Stimulated activated CD8-positive, alpha-beta memory T cell treated with anti-CD3 and anti-CD28 coated beads, Interleukin-7, amount 100 ng/mL, for 24 hours (primary cell): ENCODE measurements around the gene GAB1.

Source experiments
- DNase-seq: peaks from one replicate; pipeline ENCODE4 v3.0.0-alpha.2; 2020; ENCODE audit warnings: low read depth

GAB1 gene

DNA sequence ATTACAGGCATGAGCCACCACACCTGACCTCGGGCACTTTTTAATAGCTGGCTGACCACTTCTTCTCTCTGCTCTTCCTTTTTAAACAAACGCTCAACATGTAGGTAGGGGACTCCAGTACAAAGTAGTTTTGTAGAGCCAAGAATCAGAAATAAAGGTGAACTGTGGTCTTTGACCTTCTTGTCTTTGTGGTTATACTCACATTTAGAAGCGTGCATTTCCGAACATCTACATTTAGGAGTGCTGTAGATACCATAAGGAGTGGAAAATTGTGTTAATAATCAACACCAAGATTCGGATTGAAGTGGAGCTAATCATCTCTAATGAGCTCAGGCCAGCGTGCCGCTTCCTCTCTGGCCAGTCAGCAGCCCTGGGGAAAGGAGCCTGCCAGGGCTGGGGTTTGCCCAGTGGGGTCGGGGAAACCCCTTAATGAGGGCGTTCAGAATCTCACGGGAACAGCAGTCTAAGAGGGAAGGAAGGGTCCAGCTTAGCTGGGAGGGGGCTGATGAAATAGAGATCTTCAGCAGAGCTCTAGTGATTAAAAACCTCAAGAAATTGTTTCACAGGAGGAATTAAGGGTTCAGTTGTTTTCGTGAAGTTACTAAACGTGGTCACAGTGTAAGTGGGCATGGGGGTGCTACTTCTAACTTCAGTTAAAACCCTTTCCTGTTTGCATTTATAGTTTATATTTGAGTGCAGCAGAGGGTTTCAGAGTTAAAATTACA, 81.2 kb downstream of the GAB1 start:
- no peak for DNase-seq

DNA sequence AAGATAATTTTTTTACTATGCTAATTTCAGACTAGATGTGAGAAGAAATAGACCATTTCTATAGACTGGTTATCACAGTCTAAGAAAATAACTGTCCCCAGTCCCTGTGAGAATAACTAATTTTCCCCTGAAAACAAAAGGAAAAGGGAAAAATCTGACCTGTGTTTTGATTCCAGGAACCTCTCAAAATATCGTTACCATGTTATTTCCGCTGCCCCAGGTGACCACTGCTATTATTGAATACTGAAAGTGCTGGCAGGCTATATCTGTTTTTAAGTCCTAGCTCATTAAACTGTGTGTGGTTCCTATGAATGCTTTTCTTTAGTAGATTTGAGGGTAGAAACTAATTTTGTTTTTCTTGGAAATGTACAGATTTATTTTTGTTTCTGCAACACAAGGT, 83.6 kb downstream of the GAB1 start:
- no peak for DNase-seq

DNA sequence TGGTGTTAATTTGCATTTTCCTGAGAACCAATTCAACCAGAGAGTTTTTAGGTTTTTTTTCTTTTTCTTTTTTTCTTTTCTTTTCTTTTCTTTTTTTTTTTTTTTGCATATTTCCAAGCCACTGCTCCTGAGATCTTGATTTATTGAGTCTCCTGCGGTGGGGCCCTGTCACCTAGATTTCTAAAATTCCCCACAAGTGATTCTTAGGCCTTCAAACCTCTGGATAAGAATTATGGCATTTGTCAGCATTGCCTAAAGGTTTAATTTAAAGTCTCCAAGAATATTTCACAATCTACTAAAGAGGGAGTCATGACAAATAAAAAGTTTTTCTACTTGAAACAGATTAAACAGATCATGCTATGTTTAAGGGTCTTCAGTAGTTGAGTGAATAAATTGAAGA, 84.9 kb downstream of the GAB1 start:
- DNase-seq, result no peak

DNA sequence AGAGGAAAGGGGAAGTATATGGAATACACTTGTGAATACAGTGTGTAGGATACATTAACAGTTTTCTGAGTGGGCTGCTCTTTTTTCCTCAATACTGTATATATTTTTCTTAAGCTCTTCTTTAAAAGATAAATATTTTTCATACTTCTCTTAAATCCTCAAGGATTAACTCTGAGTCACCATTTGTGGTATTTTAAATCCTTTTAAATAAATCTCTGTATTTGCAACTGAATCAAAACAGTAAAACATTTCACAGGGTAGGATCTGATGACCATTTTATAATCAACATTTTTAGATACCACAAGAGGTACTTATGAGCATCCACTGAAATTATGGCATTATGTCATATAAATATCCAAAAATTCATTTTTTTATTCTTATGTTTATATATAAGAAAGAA, 87.6 kb downstream of the GAB1 start:
- no peak for DNase-seq

DNA sequence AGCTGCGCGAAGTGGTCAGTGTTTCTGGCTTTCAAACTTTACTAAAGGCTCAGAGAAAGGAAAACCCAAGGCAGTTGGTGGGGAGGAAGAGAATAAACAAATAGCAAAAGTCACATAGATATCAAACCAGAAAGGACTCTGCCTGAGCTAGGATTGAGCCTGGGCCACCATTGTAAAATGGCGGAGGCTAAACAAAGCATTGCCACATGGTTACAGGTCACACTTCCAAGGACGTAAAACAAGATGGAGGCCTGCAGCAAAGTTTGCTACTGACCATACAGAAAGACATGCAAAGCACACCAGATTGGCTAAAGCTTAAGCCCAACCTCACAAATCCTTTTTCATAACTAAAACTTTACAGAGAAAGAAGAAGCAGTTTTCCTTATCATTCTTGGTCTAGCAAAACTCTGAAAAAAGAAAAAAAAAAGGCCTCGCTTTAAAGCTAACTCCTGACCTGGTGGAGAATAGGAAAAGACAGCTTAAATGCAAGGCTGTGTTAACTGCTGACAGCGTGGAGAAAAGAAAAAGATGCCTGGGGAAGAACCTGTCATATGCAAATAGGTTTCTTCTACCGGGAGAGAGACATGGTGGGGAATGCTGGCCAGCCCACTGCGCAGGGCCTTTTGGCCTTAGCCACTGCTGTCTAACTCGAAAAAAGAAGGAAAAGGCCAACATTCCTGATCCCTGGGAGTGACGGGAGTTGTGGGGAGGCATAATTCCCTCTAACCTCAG, 95.0 kb downstream of the GAB1 start:
- no peak for DNase-seq

DNA sequence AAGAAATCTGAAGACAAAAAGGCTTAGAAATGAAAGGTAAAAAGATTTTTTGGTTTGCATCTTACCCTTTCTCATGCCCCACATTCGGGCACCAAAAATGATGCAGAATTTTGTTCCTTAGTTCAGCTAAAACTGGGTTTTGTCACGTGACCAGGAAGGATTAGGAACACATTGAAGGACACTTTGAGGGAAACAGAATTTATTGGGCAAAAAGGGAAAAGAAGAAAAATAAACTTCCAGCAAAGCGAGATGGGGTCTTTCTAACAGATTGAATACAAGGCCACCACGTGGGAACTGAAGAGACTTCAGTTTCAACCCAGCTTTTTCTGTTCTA, 95.5 kb downstream of the GAB1 start:
- no peak for DNase-seq

DNA sequence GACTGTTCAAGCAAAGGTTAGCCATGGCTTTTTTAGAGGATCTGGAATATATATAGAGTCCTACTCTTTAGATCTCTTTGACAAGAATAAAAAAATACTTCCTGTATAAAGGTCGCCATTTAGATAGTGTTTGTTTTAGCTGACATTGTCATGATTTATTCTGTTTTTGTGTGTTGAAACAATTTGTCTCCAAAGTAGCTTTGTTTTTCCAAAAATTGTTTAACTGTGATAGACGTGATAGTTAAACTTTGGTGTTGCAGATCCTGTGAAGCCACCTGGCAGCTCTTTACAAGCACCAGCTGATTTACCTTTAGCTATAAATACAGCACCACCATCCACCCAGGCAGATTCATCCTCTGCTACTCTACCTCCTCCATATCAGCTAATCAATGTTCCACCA, 96.6 kb downstream of the GAB1 start:
- DNase-seq, result no peak

DNA sequence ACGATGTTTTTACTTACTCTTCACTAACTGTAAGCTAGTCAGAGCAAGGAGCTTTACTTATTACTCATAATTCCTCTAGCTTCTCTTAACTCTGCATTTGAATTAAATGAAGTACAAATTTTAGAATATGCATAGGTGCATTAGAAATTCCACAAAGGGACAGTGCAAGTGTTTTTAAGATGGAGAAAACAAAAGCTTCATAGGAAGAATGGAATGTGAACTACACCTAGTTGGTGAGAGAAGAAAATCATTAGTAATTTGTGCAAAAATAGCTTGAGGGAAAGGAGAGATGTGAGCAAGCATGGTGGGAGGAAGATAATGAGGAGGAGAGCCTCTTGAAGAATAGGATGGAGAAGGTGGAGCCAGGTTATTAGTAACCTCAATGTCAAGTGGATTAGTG, 99.3 kb downstream of the GAB1 start:
- DNase-seq, result no peak

DNA sequence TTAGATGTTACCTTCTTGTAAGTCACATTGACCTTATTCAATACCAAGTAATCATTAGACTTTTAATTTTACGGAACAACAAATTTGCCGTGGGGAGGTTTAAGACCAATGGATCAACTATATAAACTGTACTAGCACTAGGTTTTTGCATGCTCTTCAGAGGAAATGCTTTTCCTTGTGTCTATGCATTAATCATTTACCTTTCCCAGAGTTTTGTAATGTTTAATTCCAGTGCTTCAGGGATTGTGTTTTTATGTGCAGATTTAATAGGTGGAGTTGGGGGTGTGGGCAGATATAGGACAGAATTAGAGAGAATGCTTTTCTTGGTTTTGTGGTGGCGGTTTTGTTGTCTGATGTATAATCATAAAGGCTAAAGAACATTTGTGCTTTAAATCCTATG, 100.8 kb downstream of the GAB1 start:
- DNase-seq, result no peak

DNA sequence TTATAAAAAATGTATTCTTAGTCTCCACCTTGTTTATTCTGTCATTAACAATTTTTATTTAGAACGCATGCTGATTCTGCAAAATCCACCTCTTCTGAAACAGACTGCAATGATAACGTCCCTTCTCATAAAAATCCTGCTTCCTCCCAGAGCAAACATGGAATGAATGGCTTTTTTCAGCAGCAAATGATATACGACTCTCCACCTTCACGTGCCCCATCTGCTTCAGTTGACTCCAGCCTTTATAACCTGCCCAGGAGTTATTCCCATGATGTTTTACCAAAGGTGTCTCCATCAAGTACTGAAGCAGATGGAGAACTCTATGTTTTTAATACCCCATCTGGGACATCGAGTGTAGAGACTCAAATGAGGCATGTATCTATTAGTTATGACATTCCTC, 101.3 kb downstream of the GAB1 start:
- no peak for DNase-seq

DNA sequence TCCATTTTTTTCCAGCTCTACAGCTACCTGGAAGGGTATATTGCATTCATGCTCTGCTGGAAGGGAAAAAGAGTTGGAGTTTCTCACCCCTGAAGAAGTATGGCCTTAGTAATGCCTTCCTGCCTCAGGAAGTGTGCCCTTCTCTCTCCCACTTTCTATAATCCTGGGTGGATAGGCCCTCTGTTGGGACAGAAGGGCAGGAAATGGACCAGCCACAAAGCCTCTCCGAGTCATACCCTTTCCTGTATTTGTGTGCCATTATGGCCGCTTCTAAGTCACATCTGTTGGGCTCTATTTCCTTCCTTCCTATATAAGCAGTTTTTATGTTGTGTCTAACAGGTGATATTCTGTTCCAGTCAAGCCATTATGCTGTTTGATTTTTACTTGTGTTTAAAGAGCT, 102.0 kb downstream of the GAB1 start:
- no peak for DNase-seq

DNA sequence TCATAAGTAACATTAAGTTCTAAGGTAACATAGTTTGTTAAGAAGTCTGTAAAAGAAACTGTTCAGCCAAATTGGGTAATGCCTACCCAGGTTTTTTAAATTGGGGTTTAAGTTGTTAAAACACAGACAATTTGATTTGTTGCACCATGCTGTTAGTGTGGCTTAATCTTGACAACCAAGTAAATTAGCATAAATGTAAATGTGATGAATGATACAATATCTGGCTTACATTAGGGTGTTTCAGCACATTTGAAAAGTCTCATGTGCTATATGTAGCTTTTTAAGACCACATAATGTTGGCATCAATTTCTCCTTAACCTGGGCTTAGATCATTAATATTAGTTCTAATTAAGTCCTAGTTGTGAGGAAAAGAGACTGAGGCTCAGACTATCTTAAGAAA, 104.4 kb downstream of the GAB1 start:
- DNase-seq, result no peak

DNA sequence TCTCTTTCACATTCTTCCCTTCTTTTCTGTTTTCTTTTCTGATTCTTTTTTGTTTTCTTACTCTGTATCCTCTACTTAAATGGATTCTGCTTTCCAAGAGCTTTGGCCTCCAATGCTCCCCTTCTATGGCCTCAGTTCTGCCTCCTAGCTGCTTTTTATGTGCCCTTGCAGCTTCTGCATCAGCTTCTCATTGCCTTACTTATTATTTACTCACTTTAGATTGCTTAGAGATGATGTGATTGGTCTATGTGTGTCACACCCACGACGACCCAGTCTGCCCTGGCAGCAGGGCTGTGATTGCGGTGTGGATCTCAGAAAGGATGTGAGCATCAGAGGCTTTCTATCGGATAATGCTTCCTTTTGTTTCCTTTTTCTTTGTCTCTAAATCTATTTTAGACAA, 105.0 kb downstream of the GAB1 start:
- no peak for DNase-seq

DNA sequence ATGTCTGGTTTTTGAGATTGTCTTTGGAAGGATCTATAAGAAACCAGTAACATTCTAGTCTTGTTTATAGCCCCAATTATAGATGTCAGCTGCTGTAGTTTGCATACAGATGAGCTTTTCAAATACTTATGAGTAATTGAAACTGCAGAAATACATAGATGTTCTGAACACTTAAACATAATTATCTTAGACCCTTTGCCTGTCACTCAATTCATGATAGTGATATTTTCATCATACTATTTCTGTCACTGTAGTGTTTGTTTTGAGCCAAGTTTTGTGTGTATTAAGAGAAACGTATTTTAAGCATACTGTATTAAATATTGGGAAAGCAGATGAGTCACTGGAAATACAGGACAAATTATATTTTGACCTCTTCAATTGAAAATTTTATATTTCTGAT, 107.1 kb downstream of the GAB1 start:
- no peak for DNase-seq

DNA sequence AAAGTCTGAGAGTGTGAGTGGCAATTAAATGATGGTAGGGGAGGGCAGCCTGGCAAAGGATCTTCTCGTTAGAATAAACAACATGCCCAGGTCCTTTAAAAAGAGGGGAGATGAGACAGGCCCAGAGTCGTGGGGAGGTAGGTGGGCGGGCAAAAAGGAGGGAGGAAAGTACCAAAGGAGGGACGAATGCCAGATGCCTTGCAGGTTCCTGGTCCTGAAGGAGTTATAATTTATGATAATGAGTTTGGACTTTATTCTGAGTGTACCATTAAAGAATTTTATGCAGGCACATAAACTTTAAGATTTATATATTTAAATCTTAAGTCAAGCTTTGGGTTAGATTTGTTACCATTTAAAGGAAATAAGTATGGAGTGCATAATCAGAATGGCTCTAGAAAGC, 114.5 kb downstream of the GAB1 start:
- no peak for DNase-seq

DNA sequence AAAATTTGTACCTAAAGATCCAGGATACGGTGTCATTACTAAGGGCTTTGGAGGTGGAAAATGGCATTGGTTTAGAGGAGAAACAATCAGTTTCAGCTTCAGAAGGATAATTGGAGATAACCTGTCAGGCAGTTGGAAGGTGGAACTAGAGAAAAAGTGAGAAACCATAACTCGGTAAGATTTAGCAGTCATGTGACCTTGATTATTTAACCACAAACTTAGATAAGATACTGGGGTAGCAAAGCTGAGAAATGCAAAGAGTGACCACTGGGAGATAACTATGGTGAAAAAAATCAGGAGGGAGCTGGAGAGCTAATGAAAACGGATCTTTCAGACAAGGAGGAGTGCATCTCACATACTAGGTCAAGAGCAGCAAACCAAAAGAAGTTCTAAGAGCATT, 118.5 kb downstream of the GAB1 start:
- DNase-seq, result no peak

DNA sequence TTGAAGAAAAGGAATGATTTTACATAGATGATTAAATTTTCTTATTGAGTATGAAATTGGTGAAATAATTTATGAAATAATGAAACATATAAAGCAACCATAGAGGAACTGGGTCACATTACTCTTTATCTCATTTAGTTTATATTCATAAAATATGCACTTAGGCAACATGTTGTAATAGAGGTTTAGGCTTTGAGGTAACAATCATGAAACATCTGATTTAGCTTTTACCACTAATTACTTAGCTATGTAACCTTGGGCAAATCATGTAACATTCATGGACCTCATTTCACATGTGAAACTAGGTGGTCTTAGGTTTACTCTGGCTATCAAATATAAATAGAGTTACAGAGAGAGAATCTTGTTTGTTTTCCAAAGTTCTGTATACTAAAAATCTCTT, 122.3 kb downstream of the GAB1 start:
- no peak for DNase-seq

DNA sequence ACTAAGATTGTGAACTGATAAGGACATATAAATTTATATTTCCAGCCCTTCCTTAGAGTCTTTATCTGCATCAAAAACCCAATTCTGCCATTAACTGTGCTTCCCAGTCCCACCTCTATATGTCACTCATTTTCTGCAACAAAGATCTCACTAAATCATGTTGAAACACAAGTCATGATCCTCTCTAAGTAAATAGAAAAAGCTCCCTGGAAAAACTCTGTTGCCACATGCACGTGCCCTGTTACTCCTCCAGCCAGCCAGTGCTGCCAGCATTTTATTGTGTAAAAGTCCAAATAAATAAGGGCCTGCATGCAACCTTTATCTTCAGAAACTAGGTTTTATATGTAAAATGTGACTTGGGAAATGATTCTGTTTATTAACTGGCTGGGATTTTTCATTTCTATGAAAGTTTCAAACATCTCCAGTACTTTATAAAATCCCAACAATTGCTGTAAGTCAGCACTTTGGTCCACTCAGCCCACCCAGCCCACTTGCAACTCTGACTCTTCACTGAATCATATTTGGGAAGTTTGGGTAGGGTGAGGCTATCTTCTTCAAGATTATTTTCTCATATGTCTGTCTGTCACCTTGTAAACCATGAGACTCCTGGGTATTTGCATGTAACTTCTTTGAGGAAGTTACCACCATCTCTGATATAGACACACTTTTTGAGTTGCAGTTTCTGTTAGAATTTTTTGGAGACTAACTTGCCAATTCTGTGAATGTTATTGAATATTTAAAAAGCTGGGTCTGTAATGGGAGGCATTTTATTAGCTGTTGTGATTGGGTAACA, 136.9 kb downstream of the GAB1 start:
- no peak for DNase-seq

DNA sequence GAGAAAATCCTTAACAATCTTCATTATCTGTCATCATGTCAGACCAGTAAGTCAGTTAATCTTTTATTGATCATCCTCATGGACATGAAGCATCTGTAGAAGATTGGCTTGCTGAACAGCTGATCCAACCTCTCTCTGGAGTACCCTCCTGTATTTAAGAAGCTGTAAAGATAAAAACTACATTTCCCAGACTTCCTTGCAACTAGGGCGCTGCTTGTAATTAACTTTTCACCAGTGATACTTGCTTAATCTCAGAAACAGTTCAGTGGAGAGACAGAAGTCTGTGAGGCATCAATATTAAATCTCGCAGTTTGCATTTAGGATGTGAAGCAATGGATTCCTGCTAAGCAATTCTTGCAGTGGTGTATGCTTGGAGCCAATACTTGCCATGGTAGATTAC, 140.8 kb downstream of the GAB1 start:
- DNase-seq, result no peak

DNA sequence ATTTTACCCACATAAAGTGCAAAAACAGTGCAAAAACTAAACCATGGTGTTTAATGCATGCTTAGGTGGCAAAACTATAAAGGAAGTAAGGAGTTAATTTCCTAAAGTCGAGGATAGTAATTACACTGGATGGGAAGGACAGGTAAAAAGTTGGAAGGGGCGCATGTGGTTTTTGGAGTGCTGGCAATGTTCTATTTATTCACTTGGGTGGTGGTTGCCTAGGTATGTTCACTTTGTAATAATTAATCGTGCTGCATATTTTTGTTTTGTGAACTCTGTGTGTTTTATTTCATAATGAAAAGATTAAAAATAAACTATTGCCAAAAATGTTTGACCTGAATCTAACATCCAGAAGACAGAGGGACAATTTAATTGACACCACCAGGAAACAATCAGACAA, 144.7 kb downstream of the GAB1 start:
- DNase-seq, result no peak

DNA sequence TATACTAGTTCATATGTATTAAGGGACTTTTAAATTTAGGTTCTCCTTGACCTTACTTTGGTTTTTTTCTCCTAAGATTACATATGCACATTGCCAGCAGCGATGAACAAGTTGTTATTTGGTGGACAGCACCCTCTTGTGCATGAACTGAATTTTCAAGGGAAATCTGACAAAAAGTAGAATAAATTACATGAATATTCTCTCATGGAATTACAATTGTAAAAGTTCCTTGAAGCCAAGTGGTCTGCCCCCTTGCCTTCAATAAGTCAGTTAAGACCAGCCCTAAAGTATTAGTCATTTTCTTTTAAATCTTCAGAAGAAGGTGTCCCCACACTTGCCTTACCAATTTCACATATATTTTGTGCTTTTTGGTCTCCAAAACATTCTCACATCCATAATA, 146.2 kb downstream of the GAB1 start:
- no peak for DNase-seq

DNA sequence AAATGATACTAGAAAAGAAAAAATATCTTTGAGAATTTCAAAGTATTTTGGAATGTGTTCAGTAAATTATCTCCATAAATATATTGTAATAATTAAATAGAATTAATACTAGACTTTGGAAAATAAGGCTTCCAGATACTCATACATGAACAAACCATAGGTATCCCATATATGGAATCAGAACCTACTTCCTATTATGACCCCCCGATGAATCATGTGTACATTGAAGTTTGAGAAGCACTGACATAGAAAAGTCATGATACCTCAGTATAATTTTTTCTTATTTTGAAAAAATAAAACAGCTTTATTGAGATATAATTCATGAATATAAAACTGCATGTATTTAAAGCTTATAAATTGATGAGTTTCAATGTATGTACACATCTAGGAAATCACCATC, 149.6 kb downstream of the GAB1 start:
- DNase-seq, result no peak

DNA sequence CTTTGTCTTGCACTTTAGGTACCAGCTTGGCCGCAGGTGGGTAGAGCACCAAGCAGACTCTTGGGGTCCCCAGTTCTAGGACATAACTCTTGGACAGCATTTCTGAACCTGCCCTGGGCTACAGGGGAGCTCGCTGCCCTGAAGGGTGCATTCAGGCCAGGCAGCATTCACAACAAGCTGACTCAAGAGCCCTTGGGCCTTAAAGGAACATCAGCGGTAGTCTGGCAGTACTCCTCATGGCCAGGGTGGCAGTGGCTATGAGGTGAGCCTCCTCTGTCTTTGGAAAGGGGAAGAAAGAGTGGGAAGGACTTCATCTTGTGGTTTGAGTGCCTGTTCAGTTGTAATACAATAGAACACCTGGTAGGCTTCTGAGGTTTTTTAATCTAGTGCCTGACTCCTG, 152.0 kb downstream of the GAB1 start:
- DNase-seq, result no peak
